ENCODE measurements around the gene GPR119.
"Not testable (repeated sequence)": the region's sequence is repeated elsewhere in the genome, so short reads cannot be mapped to it uniquely, and the experiment has no call there.

GPR119 gene

DNA sequence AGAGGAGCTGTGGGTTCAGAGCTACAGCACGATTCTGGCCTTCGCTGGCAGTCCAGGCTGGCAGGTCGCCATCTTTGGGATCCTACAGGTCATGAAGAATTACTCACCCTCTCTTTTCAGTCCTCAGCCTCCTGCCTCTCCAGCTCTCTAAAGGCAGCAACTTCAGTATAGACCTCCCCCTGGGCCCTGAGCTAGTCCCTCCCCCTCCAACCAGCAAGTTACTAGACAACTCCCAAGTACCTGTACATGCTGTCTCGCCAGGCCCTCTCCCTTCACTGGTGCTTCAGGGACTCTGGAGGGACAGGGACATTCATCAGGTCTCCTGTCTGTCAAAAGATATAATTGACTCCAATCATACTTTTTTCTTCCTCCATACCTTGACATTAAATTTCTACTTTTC, at the start of gene GPR119:
TSS of gene GPR119 (minus strand) at position 155 of the 400 bp plus-strand sequence. CDS start 227 bp downstream, outside the sequence.
- no peak for DNase-seq (ENCODE audit: low spot score)

DNA sequence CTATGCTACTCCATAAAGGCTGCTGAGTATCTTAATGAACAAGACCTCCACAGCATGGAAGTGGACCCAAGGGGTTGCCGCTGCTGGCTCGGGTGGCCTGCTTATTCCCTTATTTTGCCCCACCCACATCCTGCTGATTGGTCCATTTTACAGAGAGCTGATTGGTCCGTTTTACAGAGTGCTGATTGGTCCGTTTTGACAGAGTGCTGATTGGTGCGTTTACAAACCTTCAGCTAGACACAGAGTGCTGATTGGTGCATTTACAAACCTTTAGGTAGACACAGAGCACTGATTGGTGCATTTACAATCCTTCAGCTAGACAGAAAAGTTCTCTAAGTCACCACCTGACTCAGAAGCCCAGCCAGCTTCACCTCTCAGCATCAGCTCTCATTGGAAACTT, 43.8 kb upstream of the GPR119 start:
- not testable (repeated sequence) for DNase-seq (ENCODE audit: low spot score)

DNA sequence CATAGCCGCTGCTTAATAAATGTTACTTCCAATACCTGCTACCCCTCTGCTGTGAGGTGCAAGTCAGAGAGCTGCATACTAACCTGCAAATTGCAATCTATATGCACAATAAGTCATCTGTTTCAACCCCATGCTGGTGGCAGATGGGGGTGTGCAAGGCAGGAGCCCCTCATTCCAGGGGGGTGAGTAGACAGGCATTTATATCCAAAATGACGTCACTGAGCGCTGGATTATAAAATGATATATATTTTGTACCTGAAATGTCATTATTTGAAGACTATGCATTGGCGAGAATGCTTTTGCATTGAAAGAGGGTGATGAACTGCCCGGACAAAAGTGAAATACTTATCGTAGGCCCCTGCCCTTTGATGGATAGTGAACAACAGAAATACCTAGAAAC, 41.1 kb upstream of the GPR119 start:
- no peak for DNase-seq (ENCODE audit: low spot score)

DNA sequence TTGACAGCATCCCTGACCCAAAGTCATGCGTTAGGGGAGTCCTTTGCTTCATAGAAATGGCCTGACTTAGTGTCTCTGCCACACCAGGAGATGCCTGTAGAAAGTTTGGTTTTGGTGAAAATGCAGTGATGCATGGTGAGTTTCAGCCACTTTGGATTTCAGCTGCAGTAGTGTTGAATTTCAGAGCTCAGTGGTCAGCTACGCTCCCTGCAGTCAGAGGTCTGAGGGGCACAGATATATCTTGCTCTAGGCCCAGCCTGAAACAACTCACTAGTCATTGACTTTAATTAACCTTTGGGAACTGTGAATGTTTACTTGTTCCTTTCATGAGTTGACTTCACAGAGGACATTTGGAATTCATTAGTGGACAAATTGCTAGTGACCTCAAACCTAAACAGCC, 33.8 kb upstream of the GPR119 start:
- no peak for DNase-seq (ENCODE audit: low spot score)

DNA sequence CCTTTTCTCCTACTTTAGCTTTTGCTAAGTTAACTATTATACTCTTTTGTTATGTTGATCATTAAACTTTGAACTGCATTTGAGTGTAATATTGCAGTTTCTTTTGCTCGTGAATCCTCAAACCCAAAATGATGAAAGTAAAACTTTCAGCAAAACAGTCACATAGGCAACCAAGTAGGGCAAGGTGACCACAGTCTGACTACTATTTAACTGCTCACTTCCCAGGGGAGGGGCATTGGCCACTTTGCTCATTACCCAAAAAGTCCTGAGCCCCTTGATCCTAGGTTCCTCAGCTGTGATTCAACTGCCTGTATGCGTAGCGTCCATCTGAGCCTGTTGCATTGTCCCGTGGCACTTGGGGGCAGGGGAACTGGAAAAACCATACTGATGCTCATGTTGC, 33.3 kb upstream of the GPR119 start:
- DNase-seq (ENCODE audit: low spot score): no peak

DNA sequence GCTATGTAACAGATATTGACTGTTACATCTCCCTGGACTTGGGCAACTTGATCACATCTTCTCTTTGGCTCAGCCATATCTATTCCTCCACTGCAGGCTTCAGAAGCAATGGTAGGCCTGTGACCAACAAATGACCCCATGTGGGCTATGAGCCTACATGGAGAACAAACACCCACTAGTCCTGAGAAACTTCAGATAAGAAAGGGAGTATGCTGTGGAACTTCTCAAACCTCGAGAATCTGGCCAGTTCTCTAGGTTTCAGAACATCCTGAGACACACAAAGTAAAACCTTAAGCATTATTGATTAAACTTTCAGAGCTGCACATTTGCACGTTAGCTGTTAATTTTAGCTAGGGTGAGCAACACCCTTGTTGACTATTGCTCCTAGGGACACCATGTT, 32.6 kb upstream of the GPR119 start:
- DNase-seq (ENCODE audit: low spot score): no peak

DNA sequence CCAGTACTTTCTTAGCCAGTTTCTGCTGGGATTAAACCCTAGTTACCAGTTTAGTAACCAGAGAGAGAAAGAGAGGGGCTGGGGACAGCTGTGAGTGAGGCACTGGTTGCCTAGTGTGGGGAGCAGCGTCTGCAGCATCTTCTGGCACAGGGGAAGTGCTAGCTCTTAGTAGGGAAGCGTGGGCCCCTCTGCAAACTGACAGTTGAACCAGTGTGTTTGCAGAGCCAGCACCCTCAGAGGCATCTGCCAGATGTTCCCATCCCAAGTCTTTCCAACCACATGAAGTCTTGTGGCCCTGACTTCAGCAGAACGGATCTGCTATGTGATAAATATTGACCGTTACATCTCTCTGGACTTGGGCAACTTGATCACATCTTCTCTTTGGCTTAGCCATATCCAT, 31.3 kb upstream of the GPR119 start:
- no peak for DNase-seq (ENCODE audit: low spot score)

DNA sequence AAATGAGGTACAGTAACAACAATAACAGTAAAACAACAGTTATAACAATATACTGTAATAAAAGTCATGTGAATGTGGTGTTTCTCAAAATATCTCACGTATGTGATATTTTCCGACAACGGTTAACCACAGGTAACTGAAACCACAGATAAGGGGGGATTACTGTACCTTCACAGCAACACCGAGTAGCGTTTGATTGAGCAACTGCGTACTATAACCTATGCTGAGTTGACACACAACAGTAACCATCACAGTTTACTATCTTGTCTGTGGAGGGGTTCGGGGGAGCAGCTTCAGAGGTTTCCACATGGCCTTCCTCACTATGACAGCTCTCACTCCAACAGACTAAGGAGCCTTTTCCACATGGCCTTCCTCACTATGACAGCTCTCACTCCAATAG, 29.7 kb upstream of the GPR119 start:
- DNase-seq (ENCODE audit: low spot score): no peak

DNA sequence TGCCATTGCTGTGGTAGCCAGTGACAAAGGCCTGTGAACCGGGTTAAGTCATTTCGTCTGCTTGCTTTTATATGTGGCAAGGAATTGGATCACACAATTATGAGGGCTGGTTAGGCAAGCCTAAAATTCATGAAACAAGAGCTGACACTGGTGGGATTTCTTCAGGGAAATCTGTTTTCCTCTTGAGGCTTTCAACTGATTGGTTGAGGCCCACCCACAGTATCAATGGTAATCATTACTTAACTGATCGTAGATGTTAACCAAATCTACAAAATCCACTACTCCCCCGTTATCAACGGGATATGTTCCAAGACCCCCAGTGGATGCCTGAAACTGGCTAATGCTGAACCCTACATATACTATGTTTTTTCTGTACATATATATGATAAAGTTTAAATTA, 29.3 kb upstream of the GPR119 start:
- DNase-seq (ENCODE audit: low spot score): no peak

DNA sequence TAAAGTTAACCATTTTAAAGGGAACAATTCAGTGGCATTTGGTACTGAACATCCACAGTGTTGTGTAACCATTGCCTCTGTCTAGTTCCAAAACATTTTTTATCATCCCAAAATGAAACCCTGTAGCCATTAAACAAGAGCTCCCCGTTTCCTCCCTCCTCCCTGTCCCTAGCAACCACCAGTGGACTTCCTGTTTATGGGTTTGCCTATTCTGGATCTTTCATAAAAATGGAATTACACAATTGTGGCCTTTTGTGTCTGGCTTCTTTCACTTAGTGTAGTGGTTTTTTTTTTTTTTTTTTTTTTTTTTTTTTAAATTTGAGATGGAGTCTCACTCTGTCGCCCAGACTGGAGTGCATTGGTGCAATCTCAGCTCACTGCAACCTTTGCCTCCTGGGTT, 27.9 kb upstream of the GPR119 start:
- no peak for DNase-seq (ENCODE audit: low spot score)

DNA sequence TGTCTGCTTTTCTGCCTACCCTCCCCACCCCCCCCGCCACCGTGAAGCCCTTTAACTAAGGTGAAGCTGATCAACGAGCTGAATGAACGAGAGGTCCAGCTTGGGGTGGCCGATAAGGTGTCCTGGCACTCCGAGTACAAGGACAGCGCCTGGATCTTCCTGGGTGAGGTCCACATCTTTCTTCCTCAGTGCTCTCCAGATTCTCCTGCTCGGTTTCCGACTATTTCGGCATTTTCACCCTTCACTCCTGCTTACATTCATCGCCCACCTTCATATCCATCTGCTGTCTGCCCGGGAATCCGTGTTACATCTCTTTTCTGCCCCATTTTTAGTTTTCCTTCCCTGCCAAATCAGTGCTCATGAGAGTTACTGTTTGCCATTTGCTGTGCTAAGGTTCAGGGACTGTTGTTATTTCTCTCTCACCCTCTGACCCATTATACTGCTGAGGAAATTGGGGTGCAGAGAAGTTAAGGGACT, 16.8 kb upstream of the GPR119 start:
- DNase-seq (ENCODE audit: low spot score): no peak

DNA sequence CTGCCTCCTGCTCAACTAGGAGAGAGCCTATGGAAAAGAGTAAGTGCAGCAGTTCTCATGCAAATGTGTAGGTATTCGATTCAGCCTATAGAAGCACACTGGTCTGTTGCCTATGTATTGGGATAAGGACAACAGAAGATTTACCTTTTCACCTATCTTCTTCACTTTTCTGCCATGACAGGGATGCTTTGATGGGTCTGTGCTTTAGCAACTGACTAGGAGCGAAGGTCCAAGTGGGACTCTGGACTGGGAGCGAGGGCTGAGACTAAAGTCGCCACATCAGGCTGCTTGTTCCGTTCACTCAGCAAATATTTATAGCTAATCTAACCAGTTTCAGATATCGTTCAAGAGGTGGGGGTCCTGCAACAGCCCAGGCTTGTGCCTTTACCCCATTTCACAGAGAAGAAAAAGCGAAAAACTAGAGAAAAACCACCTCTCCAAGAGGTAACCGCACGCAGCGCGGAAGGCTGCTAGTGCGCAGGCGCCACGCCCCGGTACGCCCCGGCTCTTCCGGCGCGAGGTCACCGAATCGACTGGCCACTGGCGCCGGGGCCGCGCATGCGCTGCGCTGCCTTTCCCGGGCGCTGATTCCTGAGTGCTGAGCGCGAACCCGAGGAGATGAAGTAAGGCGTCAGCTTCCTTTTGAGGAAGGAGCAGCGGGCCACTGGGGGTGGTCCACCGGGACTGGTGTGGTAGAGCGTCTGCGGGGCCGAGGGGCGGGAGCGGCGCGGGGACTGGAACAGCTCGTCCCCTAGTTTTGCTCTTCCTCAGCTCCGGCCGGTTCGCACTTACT, 16.1 kb upstream of the GPR119 start, which contains the start of gene RBMX2:
TSS of gene RBMX2 (plus strand) at position 573 of the 793 bp plus-strand sequence. CDS start at position 619, 46 bp downstream.
- peak; percentile 90 for DNase-seq (ENCODE audit: low spot score)

DNA sequence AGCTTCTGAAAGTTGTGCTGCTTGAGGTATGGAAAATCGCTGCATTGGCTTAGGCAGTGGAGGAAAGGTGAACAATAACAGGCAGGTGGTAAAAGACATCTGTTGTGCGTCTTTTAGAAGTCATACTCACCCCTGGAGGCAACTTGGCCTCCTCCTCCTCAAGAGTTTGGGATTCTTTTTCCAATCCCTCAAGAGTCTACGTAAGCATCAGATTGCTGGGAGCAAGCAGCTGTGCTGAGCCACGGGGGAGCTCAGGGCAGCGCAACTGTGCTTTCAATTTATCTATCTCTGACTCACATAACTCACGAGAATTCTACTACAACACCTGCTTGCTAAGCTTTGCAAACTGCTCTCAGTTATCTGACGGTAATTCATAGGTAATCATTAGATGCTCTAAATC, 9.9 kb upstream of the GPR119 start:
- DNase-seq (ENCODE audit: low spot score): no peak

DNA sequence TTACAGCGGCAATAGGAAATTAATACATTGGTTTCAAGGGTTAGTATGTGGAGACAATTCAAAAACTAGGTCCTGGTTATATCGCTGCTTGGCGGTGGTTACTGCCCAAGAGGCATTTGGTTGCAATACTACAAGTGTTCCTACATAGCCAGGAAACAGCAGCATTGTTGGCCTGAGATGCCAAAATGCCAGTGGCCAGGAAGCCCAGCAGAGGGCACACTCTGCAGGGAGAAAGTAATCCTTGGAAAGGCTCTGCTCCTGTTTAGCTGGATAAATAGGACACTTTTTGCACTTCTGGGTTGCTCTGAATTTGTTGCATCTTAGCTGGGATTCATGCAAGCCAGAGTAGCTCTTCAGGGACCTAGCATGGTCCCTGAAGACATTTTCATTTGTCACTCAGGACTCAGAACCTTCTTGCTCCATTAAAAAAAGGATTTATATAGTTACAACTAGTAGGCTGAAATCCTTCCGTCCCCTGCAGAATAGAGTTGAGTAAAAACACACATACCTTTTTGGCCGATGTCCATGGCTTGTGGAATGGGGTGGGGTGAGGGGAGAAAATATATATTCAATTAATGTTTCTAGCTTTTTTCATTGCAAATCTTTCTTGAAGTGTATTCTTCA, 8.1 kb upstream of the GPR119 start:
- DNase-seq (ENCODE audit: low spot score): peak; percentile 77

DNA sequence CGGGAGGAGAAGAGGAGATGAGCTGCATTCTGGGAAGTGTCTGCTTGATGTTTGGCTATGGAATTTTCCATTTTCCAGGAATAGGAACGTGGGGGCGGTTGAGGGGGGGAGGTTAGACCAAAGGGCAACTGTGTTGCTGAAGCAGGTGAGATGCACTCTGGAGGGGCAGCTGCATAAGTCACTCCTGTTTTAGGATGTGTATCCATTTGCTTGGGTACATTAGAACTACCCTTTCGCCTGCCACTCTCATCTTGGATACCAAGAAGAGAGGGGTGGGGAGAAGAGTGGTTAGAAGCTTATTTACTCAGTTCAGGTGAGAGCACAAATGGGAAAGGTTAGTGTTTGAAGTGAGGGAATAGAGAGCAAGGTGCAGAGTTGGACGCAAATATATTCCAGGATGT, 934 bp upstream of the GPR119 start:
- no peak for DNase-seq (ENCODE audit: low spot score)

DNA sequence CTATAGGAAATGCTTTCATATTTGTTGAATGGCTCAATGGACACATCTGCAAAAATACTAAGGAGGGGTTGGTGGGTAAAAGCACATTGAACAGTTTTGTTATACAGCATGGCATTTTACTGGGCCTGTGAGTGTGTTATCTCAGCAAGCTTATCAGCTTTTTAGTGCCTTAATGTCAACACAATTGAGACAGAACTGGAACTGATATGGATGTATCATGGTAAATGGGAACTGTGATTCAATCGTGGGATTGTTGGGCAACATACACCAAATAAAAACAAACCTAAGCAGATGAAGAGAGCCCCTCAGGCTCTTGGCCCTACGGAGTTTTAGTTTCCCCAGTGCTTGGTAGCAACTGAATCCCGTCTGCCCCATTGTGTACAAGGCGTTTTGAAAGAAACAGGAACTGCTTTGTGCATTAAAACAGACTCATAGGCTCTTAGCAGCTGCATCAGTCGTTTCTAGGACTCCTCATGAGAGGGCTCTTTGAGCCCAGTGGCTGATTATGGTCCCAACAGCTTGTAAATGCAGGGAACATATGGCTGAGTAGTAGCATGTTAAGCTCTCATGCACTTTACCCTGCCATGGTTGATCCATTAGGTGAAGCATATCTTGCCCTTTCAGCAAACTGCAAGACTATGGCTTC, 7.3 kb downstream of the GPR119 start:
- peak; percentile 14 for DNase-seq (ENCODE audit: low spot score)

DNA sequence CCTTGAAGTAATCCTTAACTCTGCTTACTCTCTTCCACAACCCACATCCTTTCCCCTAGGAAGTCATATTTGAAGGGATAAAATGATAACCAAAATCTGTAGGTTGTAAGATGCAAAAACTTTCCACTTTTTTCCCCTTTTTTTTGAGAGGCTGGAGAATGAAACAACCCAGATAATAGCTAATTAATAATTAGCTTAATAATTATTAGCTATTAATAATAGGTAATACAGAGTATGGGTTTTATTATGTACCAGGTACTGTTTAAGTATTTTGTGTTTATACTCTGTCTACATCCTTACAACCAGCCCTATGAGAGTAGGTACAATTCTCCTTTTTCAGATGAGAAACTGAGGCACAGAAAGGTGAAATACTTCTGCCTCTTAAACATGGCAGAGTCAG, 9.4 kb downstream of the GPR119 start:
- no peak for DNase-seq (ENCODE audit: low spot score)

DNA sequence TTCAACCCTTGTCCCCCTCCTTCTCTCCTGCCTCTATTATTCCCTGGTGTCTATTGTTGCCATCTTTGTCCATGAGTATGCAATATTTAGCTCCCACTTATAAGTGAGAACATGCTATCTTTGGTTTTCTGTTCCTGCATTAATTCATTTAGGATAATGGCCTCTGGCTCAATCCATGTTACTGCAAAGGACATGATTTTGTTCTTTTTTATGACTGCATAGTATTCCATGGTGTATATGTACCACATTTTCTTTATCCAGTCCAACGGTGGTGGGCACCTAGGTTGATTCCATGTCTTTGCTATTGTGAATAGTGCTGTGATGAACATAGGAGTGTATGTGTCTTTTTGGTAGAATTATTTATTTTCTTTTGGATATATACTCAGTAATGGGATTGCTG, 33.4 kb downstream of the GPR119 start:
- not testable (repeated sequence) for DNase-seq (ENCODE audit: low spot score)

DNA sequence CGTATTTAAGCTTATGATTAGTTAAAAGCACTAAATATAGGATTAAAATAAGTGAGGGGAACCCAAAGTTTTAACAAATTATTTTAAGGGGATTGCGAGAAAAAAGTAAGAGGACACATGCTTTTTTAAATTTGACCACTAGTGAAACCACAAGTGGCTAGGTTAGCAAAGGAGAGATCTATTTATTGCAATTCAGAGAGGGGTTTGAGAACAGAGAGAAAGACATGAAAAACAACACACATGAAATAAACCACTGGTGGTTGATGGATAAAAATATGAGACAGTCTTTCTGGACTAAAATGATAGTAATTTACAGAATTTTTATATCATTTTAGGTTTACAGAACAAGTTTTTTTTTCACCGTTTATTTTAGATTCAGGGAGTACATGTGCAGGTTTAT, 33.9 kb downstream of the GPR119 start:
- no peak for DNase-seq (ENCODE audit: low spot score)

DNA sequence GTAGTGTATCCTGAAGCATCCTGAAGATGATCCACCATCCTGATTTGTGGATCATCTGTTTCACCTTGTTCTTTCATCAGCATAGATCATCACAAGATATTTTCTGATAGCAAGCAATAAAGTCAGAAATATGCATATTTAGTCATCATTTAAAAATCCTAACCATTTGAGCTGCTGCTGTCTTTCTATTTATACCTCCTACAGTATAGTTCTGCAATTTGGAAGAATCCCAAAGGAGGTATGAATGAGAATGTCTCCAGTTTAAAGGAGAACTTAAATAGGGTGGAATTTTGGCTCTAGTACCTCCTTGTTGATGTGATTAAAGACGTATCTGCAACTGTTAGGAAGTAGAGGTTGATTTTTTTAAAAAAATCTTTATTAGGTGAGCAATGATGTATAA, 38.2 kb downstream of the GPR119 start:
- no peak for DNase-seq (ENCODE audit: low spot score)

DNA sequence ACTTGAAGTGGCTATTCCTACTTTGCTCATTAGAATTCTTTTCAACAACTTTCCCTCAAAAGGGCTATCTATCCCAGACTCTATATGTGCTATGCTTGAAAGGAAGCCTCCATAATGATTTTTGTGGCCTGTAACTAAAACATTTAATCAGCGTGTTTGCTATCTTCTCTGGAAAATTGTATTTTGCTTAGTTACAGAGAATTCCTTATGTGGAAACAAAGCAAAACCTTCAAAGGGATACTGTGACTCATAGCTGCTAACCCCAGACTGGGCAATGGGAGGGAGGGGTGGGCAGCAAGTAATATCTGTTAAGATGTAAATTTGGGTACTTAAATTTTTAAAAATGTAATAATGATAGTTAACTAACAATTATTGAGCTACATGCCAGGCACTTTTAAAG, 42.1 kb downstream of the GPR119 start:
- DNase-seq (ENCODE audit: low spot score): peak; percentile 2

DNA sequence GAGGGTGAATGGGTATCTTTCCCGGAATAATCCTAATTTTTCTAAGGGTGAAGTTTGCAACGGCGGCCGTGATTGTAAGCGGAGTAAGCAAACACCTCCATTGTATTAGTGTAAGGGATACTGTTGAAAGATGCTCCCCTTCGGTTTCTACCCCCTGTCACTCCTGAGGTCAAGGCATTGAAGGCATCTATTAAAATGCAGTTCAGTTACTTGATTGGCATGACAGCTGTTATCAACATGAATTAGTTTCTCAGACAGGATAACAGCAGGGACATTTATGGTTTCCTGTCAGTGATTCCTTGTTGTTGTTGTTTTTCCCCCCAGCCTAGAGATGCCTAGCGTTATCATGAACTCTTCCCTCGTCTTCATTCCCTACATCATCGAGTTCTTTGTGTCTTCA, 45.2 kb downstream of the GPR119 start:
- DNase-seq (ENCODE audit: low spot score): no peak

Measured in COLO829 (cell line).